Activated gamma-delta T cell treated with Interleukin-2 at 50 U/mL for 16 hours (primary cell): ENCODE results near the gene KCNK13.
"Not testable (repeated sequence)": the region's sequence is repeated elsewhere in the genome, so short reads cannot be mapped to it uniquely, and the experiment has no call there.

ENCODE experiments used
- DNase-seq: peaks from one replicate; pipeline ENCODE4 v3.0.0-alpha.2; 2020

Gene KCNK13

GRCh38 chr14:90061685-90062126, at the start of gene KCNK13:
KCNK13 (plus strand) TSS chr14:90061994; CDS start chr14:90062206, 212 bp downstream.
- no peak for DNase-seq

GRCh38 chr14:90017371-90017770, 44.4 kb upstream of the KCNK13 start:
- DNase-seq, result no peak

GRCh38 chr14:90019824-90020523, 41.8 kb upstream of the KCNK13 start:
- DNase-seq, result no peak

GRCh38 chr14:90023176-90023896, 38.5 kb upstream of the KCNK13 start:
- no peak for DNase-seq

GRCh38 chr14:90024910-90025309, 36.9 kb upstream of the KCNK13 start:
- DNase-seq, result no peak

GRCh38 chr14:90026608-90027007, 35.2 kb upstream of the KCNK13 start:
- not testable (repeated sequence) for DNase-seq

- DNase-seq, result no peak
These were observed 34.0 kb upstream of the KCNK13 start for GRCh38 chr14:90027842-90028241.

- DNase-seq, result no peak
These were observed 27.6 kb upstream of the KCNK13 start for GRCh38 chr14:90034156-90034555.

- no peak for DNase-seq
These were observed 26.8 kb upstream of the KCNK13 start for GRCh38 chr14:90034835-90035525.

GRCh38 chr14:90039253-90040010, 22.4 kb upstream of the KCNK13 start:
- no peak for DNase-seq

GRCh38 chr14:90040411-90040810, 21.4 kb upstream of the KCNK13 start:
- no peak for DNase-seq

GRCh38 chr14:90042496-90043252, 19.1 kb upstream of the KCNK13 start:
- no peak for DNase-seq

- DNase-seq, result no peak
These were observed 16.2 kb upstream of the KCNK13 start for GRCh38 chr14:90045616-90046015.

GRCh38 chr14:90049390-90049789, 12.4 kb upstream of the KCNK13 start:
- no peak for DNase-seq

GRCh38 chr14:90050271-90050670, 11.5 kb upstream of the KCNK13 start:
- no peak for DNase-seq

GRCh38 chr14:90053044-90053443, 8.8 kb upstream of the KCNK13 start:
- DNase-seq, result no peak

GRCh38 chr14:90054803-90055202, 7.0 kb upstream of the KCNK13 start:
- no peak for DNase-seq

GRCh38 chr14:90056826-90057225, 5.0 kb upstream of the KCNK13 start:
- DNase-seq, result no peak

GRCh38 chr14:90058876-90059458, 2.8 kb upstream of the KCNK13 start:
- no peak for DNase-seq

- DNase-seq, result no peak
These were observed 1.4 kb upstream of the KCNK13 start for GRCh38 chr14:90060312-90060964.

GRCh38 chr14:90060965-90061684, 669 bp upstream of the KCNK13 start:
- no peak for DNase-seq
